Ishikawa (cell line): ENCODE data around the gene EHF.

Source experiments
- CEBPB ChIP-seq: IDR thresholded peaks from 2 replicates; pipeline ENCODE4 v1.6.1; 2012
- CREB1 ChIP-seq: IDR thresholded peaks from 2 replicates; pipeline ENCODE4 v1.6.1; 2012; ENCODE audit warnings: low read depth
- EGR1 ChIP-seq: IDR thresholded peaks from 2 replicates; pipeline ENCODE4 v1.6.1; 2012
- EP300 ChIP-seq: IDR thresholded peaks from 2 replicates; pipeline ENCODE4 v1.6.1; 2012; ENCODE audit warnings: borderline replicate concordance
- FOXM1 ChIP-seq: IDR thresholded peaks from 2 replicates; pipeline ENCODE4 v1.6.1; 2012; ENCODE audit warnings: low read depth, borderline replicate concordance
- MAX ChIP-seq: IDR thresholded peaks from 2 replicates; pipeline ENCODE4 v1.6.1; 2012
- NFIC ChIP-seq: IDR thresholded peaks from 2 replicates; pipeline ENCODE4 v1.6.1; 2012
- RAD21 ChIP-seq: IDR thresholded peaks from 2 replicates; pipeline ENCODE4 v1.6.1; 2012; ENCODE audit warnings: low read depth
- REST ChIP-seq: IDR thresholded peaks from 2 replicates; pipeline ENCODE4 v1.6.1; 2012; ENCODE audit warnings: low read depth, mild to moderate bottlenecking
- TAF1 ChIP-seq: IDR thresholded peaks from 2 replicates; pipeline ENCODE4 v1.6.1; 2012; ENCODE audit warnings: low read depth, mild to moderate bottlenecking
- TCF12 ChIP-seq: IDR thresholded peaks from 2 replicates; pipeline ENCODE4 v1.6.1; 2012; ENCODE audit warnings: low read depth
- TEAD4 ChIP-seq: IDR thresholded peaks from 2 replicates; pipeline ENCODE4 v1.6.1; 2012
- USF1 ChIP-seq: IDR thresholded peaks from 2 replicates; pipeline ENCODE4 v1.6.1; 2012
- YY1 ChIP-seq: IDR thresholded peaks from 2 replicates; pipeline ENCODE4 v1.6.1; 2012; ENCODE audit warnings: low read depth
- ZBTB7A ChIP-seq: IDR thresholded peaks from 2 replicates; pipeline ENCODE4 v1.6.1; 2012; ENCODE audit warnings: low read depth

Gene EHF

GRCh38 chr11:34676227-34676626, 55.3 kb downstream of the EHF start:
- no peak for TF ChIP-seq CEBPB
- no peak for TF ChIP-seq USF1
- no peak for TF ChIP-seq TAF1
- no peak for TF ChIP-seq TCF12
- TF ChIP-seq FOXM1 = no peak
- TF ChIP-seq YY1 = no peak
- no peak for TF ChIP-seq RAD21
- no peak for TF ChIP-seq CREB1
- TF ChIP-seq EGR1 = no peak
- no peak for TF ChIP-seq REST
- TF ChIP-seq NFIC = no peak
- TF ChIP-seq MAX = no peak
- TF ChIP-seq EP300 = no peak
- no peak for TF ChIP-seq TEAD4
- no peak for TF ChIP-seq ZBTB7A

GRCh38 chr11:34679681-34680080, 58.8 kb downstream of the EHF start:
- TF ChIP-seq YY1 = no peak
- TF ChIP-seq USF1 = no peak
- TF ChIP-seq TEAD4 = no peak
- TF ChIP-seq MAX = no peak
- TF ChIP-seq REST = no peak
- TF ChIP-seq TAF1 = no peak
- no peak for TF ChIP-seq TCF12
- TF ChIP-seq CEBPB = no peak
- no peak for TF ChIP-seq EP300
- TF ChIP-seq ZBTB7A = no peak

- no peak for TF ChIP-seq CEBPB
- TF ChIP-seq ZBTB7A = no peak
- TF ChIP-seq TAF1 = no peak
- no peak for TF ChIP-seq TCF12
- no peak for TF ChIP-seq YY1
- TF ChIP-seq RAD21 = no peak
- TF ChIP-seq REST = no peak
- no peak for TF ChIP-seq USF1
These were observed 59.3 kb downstream of the EHF start for GRCh38 chr11:34680206-34680605.

GRCh38 chr11:34680918-34681586, 60.2 kb downstream of the EHF start:
- no peak for TF ChIP-seq YY1
- no peak for TF ChIP-seq CREB1
- TF ChIP-seq USF1 = no peak
- 0 out of 2 replicates have a peak, but pooled peaks have one; percentile 1 for TF ChIP-seq RAD21
- TF ChIP-seq EP300 = peak; percentile 46; the same call in 1 of the 2 replicates
- TF ChIP-seq NFIC = no peak
- TF ChIP-seq TEAD4 = peak; percentile 66; the same call in 1 of the 2 replicates
